ENCODE data around the gene SPATA13.

SPATA13 gene

DNA sequence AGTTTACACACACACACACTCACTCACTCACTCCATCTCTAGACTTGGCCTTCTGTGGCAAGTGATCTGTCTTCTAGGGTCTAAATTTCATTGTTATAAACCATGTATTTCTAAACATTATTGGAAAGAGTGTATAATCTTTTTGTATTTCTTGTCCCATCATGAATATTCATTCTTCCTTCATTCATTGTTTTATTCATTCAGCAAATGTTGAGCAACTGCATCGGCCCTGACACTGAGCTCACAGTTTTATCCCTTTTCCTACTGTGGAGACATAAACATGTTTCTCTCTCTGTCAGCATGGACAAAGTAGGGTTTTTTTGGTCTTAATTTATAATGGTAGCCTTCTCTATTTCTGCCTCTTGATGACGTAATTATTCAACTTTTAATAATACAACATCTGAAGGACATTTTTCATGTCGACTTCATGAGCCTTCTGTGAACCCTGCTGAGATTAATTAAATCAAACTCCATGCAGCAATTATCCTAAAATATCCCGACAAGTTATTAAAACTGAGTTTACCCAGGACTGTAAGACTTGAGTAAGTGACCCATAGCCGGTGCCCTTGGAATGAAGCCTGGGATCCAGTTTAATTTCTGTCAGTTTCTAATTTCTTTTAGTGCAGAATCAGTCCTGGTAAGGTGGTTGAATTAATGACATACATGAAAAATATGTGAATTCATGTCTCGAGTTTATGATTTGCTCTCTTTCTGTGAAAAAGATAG lies 7.3 kb downstream of the SPATA13 start:
- no peak for DNase-seq

DNA sequence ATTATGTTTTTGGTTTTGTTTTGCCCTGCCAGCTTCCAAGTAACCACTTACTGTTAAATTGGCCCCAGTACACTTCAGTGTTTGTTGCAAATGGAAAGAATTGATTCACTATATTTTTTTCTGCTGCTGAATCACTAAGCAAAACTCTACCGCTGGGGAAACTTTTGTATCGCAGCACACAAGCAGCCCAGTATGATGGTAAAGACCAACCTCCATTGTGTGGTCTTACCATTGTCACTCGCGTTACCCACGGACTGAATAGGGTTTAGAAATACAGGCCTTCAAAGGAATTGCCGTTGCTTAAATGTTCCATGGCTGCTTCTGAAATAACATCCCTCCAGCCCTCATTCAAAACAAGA lies 7.9 kb downstream of the SPATA13 start:
- DNase-seq, result no peak

DNA sequence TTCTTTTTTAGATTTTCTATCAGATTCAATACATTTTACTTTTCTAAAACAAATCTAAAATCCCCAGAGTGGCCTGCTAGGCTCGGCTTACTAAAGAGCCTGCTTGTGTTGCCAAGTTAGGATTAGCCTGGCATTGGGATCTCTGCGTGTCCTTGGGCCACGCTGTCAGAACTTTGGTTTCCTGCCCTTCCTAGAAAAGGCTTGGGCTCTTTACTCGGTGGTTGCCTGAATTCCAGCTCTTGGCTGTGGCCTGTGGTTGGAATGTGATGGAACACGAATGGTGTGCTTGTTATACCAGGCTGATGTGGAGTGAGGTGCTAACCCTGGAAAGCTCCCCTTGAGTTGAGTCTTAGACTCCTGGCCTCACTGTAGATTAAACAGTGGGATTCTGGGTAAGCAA lies 8.5 kb downstream of the SPATA13 start:
- no peak for DNase-seq

DNA sequence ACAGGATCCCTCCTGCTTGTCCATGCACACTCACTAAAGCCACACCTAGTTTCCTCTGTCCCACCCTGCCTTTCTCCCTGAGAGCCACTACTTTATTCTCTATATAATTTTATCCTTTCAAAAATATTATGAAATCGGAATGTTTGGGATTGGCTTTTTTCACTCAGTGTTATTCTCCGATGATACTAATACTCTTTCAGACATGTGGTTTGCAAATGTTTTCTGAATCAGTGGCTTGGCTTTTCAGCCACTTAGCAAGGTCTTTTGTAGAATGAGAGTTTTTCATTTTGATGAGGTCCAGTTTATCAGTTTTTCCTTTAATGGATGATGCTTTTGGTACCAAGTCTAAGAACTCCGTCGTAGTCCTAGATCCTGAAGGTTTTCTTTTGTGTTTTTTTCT lies 11.6 kb downstream of the SPATA13 start:
- no peak for DNase-seq

DNA sequence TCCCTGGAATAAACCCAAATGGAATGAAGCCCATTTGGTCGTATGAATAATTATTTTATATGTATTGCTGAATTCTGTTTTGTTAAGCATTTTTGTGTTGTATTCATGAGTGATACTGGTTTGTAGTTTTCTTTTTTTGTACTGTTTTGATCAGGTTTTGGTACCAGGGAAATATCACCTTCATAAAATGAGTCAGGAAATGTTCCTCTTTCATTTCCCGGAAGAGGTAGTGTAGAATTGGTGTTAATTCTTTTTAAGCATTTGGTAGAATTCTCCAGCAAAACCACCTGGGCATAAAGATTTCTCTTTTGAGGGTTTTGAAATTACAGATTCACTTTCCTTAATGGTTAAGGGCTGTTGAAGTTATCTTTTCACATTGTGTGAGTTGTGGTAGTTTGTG lies 13.3 kb downstream of the SPATA13 start:
- no peak for DNase-seq

DNA sequence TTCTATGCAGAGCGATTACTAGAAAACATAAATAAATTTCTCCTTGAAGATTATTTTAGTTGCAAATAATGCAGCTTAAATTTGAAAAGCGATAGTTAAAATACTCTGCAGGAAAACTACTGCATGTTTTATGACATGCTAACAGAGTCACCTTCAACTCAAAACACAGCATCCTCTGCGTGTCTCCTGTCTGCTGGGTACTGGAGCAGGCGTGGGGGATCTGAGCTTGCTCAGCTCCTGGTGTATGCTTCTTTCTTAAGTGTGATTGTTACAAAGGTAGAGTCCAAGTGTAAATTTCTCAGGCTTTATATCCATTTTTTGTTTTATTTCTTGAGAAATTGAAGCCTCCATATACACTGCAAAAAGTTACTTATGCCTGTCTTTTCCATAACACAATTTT lies 15.3 kb downstream of the SPATA13 start:
- no peak for DNase-seq

DNA sequence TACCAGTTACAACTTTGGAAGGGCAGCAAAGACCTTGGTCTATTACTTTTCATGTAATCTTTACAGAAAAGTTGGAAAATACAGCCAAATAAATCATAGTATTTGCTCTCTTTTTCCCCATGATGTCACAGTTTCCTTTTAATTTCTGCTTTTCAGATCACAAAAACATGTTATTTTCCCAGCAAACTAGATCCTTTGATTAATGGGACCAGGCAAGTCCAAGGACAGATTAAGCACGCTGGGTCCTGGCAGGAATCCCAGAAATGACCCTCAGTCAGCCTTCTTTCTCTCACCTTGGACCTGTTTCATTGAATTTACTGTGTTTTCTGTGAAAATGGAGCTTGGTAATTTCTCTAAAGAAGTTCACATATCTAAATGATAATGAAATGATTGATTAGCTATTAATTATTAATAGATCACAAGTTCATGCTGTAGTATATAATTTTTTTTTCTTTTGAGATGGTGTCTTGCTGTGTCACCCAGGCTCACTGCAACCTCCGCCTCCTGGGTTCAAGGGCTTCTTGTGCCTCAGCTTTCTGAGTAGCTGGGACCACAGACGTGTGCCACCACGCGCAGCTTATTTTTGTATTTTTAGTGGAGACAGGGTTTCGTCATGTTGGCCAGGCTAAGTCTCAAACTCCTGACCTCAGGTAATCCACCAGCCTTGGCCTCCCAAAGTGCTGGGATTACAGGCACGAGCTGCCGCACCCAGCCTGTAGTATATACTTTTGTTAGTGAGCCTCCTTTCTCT lies 16.0 kb downstream of the SPATA13 start:
- no peak for DNase-seq

DNA sequence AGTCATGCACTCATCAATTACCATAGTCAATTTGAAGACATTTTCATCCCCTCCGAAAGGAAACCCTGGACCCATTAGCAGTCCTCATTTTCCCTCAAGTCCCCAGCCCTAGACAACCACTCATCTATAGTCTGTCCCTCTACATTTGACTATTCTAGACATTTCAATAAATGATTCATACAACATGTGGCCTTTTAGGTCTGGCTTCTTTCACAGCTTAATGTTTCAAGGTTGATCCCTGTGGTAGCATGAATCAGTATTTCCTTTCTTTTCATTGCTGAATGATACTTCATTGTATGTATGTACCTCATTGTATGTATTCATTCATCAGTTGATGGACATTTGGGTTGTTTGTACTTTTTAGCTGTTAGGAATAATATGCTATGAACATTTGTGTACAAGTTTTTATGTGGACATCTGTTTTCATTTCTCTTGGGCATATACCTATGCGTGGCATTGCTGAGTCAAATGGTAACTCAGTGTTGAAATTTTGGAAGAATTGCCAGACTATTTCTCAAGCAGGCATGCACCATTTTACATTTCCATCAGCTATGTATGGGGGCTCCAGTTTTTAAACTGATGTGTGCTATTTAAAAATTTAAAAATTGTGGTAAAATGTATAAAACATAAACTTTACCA lies 18.4 kb downstream of the SPATA13 start:
- no peak for DNase-seq

DNA sequence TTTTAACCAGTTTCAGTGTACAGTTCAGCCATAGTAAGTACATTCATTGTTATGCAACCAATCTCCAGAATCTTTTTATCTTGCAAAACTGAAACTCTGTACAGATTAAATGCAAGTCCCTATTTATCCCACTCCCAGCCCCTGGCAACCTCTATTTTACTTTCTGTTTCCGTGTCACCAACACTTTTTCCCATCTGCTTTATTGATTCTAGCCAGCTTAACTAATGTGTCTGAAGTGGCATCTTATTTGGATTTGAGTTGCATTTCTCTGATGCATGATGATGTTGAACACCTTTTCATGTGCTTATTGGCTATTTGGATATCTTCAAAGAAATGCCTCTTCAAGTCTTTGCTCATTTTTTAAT lies 18.9 kb downstream of the SPATA13 start:
- no peak for DNase-seq

DNA sequence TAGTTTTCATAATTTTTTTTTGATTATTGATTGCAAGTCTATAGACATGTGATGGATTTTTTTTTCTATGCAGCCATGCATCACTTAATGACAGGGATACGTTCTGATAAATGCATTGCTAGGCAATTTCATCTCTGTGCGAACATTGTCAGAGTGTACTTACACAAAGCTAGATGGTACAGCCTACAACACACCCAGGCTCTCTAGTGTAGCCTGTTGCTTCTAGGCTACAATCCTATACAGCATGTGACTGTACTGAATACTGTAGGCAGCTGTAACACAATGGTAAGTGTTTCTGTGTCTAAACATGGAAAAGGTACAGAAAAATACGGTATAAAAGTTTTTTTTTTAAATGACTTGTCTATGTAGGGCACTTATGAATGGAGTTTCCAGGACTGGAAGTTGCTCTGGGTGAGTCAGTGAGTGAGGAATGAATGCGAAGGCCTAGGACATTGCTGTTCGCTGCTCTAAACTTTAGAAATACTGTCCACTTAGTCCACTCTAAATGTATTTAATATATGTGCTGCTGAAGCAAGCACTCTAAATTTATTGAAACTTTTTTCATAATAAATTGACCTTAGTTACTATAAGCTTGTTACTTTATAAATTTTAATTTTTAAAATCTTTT lies 20.3 kb downstream of the SPATA13 start:
- DNase-seq, result no peak

DNA sequence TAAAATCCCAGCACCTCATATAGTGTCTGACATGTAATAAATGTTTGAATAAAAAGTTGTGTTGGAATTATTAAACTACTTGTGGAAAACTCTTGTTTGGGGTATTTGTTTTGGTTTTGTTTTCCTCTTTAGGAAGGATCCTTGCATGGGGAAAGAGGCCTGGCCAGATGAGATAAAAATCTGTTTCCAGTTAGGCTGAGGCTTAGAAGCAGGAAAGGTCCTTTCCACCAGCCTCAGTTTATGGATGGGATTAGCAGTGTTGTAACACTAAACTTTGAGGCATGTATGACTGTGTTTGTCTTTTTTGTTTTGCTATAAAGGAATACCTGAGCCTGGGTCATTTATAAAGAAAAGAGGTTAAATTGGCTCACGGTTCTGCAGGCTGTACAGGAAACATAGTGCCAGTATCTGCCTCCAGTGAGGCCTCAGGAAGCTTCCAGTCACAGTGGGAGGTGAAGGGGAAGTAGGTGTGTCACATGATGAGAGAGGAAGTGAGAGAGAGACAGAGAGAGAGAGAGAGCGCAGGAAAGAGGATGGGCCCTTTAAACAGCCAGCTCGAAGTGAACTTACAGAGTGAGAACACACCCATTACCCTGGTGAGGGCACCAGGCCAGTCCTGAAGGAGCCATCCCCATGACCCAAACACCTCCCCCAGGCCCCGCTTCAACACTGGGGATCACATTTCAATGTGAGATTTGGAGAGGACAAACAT lies 21.6 kb downstream of the SPATA13 start:
- peak in 1 of 2 donors; percentile 3 for DNase-seq

DNA sequence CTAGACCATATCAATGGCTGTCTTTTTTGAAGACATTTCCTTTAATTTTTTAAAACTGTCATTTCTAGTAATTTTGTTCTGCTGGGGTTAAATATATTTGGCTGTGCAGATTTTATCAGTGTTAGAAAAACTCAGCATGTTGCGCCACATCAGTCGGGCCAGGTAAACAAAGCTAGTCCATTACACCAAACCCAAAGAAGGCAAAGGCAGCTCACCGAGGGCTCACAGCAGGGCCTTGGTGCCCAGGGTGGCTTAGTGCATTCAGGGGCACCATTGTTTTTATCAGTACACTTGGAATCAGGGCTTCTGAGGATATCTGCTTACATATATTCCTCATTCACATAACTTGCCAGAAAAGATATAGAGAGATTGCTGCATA lies 22.2 kb downstream of the SPATA13 start:
- DNase-seq, result no peak

DNA sequence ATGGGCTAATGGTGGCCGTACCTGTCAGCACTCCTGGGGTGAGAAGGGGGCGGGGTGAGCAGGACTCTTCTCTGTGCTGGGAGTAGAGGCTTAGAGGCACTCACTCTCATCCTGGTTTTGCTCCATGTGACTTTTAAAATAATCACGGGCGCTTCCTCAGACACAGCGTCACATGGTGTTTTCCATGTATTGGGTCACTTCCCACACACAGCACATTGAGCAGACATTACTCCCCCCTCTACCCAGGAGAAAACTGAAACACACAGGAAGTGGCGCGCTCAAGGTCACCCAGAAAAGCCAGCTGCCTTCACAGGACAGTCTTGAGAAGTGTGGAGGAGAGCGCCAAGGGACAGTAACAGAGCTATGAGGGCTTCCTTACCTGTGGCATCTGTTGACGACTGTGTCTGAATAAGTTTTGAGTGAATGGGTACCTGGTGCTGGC lies 23.2 kb downstream of the SPATA13 start:
- peak in 1 of 2 donors; percentile 49 for DNase-seq

DNA sequence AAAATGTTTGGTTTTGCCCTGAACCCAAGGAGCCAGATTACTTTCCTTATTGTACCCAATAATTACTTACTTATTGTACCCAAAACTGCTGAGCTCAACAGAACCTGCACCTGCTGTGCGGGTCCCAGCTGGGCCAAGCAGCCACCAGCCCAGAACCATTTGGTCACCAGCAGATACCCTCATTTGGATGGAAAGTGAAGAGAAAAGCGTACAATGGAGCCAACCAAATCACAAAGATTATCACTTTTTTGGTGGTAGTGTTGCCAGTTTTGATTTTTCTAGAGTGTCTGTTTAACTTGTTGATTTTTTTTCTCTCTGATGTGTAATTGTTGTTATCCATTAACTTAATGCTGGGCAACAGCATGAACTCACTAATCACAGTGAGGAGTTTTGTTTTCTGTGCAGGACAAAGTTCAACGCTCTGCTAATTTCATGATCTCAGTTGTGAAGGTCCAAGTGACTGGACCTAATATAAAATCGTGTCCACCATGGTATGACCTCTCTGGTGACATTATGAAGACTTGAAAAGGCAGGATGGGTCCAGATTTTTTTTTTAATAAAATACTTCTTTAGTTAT lies 23.8 kb downstream of the SPATA13 start:
- DNase-seq, result no peak

DNA sequence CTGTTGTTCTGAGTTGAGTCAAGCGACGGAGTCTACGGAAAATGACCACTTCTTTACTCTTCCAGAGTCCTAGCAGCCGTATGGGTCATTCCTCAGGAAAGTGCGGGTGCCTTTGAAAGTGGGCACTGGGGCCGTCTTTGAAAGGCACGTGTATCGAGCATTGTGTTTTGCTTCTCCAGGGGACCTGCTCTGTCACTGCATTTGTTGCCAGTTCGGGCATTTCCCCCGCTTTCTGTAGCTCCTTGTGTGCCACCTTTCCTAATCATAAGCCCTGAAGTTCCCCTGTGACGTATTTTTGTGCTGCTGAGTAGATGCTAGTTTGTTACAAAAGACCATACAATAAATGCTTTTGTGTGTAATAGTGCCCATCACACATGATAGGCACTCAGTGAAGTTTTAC lies 24.4 kb downstream of the SPATA13 start:
- no peak for DNase-seq

DNA sequence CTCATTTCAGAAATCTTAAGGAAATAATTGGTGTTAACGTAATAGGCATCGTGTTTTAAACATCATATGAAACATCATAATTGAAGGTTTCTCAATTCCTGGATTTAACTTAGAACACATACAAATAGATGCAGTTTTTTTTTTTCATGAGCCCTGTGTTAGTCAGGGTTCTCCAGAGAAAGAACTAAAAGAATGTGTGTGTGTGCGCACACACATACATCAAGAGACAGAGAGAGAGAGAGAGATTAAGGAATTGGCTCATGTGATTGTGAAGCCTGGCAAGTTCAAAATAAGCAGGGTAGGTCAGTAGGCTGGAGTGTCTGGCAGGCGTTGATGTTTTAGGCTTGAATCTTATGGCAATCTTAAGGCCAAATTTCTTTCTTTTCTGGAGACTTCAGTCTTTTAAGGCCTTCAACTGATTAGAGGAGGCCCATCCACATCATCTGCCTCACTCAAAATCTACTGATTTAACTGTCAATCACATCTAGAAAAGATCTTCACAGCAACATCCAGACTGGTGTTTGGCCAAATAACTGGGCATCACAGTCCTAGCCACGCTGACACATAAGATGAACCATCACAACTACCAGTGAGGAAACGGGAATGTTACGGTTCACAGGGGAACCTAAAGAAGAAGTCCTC lies 25.2 kb downstream of the SPATA13 start:
- DNase-seq, result no peak

DNA sequence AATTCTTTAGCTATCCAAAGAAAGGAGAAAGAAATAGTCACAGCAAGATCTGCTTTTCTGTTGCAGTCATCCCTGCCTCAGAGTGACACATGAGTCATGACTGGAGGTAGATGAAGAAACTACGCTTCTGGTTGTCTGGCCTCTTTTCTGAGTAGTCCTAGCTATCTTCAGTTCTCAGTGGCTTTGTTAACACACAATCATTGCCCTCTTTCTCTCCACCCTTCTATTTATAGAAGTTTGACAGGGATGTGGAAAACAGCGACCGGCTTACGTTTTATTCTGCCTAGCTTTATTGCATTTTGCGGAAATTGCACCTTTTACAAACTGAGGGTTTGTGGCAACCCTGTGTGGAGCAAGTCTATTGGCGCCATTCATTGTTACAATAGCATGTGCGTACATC lies 26.7 kb downstream of the SPATA13 start:
- DNase-seq, result peak; percentile 54 to 86

DNA sequence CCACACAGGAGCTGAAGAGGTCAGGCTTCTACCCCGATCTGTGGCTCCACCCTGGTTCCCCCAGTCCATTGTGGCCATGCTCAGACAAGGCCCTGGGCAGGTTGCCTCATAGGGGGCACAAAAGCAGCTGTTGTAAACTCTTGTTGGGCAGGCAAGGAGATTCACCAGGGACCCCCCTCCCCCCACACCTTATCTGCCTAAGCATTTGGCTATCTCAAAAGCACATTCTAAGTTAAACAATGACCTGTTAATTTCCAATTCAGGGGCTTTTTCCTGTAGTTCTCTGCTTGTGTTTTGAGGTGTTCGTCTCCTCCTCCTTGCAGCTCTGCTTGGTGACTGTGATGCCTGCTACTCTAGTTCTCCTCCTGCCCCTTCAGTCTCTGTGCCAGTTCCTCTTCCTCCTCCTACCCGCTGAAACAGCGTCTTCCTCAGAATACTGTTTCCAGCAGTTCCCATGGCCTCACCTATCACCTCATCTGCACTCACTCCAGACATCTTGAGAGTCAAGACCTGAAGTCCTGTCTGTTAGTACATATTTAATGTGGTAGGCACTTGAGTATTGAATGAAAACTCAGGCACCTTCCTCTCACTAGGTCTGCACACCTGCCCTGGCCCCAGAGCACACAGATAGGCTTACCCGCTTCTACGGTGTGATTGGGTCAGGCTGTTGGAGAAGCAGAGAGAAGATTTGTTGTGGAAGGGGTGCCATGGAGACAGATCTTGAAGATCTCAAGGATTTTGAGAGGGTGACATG lies 31.7 kb downstream of the SPATA13 start:
- peak; percentile 28 to 43 for DNase-seq

DNA sequence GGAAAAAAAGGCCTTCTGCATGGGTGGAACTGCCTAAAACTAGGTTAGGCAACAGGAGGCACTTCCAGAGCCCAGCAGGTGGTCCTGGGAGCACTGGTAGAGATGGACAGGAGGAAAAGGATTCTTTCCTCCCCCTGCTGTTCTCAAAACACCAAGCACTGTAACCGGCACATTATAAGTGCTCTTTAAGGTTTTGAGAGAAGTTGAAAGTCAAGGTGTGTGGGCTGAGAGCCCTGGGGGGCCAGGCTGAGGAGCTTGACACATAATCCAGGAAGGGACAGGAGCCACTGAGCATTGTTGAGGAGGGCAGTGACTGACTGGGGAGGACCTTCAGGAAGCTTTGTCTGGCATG lies 32.3 kb downstream of the SPATA13 start:
- no peak for DNase-seq

DNA sequence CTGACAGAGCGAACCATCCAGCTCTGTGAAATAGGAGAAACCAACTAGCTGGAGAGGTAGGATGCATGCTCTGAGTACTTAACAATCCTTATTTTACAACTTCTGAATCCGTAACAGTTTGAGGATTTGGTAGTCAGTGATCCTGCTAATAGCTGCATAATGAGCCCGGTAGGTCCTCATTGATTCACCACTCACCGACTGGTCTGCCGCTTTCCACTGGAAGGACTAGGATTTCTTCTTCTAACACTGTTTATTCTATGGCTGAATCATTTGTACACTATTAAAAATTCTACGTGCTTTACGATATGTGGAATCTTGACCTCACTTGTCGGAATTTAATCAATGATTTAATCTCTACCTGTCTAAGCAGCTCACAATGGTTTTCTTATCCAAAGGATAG lies 33.9 kb downstream of the SPATA13 start:
- DNase-seq, result no peak

DNA sequence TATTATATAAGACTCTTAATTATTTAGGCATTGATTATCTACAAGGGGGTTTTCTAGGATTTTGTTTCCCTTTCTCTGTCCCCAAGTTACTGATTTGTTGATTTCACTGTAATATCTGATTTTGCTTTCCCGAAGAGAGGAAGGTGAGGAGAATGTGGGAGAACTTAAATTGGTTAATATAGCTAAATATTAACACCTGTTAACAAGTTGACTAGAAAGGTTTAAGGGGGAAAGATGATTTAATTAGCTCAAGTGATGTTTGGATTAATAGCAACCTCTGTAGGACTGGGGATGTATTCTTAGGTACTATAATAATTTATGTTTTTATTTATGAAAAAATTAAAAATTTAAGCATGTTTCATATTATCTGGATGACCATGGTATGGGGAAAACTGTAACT lies 35.1 kb downstream of the SPATA13 start:
- DNase-seq, result no peak
